ENCODE data around the gene STK11.

DNA sequence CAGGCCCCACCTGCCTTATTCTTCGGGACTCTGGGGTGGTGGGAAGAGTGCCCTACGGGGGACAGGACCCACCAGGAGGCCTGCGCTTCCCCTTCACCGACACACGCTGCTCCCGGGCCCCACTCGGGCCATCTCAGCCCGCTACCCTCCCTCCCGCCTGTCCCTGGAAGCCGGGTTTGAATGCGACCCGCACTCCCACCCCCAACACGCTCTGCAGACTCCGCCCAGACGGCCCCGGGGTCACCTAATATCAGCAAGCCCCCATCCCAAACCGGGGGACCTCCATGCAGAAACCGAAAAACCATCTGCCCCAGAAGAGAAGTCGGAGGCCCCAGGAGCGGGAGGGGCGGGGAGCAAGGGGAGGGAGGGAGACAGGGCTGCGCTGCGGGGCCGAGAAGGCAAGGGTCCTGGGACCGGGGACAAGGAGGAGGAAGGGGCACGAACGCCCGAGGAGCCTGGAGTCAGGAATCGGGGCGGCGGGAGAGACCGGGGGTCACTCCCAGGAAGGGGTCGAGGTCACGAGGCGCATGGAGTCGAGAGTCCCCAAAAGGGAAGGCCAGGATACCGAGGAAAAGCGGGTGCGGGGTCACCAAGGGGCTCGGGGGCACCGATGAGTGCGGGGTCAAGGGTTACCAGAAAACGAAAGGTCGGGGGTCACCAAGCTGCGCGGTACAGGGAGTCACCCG is 32.3 kb upstream of the STK11 start:
- TF ChIP-seq CTCF (IDR thresholded peaks at IDR 0.05; ENCODE audit: insufficient read depth, low read length) (no peak), POLR2AphosphoS5 (IDR thresholded peaks at IDR 0.05; ENCODE audit: low read depth) (no peak)
- TF ChIP-seq, protein P1, sequence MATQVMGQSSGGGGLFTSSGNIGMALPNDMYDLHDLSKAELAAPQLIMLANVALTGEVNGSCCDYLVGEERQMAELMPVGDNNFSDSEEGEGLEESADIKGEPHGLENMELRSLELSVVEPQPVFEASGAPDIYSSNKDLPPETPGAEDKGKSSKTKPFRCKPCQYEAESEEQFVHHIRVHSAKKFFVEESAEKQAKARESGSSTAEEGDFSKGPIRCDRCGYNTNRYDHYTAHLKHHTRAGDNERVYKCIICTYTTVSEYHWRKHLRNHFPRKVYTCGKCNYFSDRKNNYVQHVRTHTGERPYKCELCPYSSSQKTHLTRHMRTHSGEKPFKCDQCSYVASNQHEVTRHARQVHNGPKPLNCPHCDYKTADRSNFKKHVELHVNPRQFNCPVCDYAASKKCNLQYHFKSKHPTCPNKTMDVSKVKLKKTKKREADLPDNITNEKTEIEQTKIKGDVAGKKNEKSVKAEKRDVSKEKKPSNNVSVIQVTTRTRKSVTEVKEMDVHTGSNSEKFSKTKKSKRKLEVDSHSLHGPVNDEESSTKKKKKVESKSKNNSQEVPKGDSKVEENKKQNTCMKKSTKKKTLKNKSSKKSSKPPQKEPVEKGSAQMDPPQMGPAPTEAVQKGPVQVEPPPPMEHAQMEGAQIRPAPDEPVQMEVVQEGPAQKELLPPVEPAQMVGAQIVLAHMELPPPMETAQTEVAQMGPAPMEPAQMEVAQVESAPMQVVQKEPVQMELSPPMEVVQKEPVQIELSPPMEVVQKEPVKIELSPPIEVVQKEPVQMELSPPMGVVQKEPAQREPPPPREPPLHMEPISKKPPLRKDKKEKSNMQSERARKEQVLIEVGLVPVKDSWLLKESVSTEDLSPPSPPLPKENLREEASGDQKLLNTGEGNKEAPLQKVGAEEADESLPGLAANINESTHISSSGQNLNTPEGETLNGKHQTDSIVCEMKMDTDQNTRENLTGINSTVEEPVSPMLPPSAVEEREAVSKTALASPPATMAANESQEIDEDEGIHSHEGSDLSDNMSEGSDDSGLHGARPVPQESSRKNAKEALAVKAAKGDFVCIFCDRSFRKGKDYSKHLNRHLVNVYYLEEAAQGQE (IDR thresholded peaks at IDR 0.05; ENCODE audit: insufficient replicate concordance, low read depth) = no peak

All from HL-60 (cell line).